HG03108 (cell line): ENCODE measurements around the gene C1QL3.

Experiments used
- ATAC-seq: cut with Tn5 transposase; IDR thresholded peaks from one replicate; pipeline ENCODE4 v1.9.1; 2021; ENCODE audit warnings: moderate library complexity; ENCODE audit not compliant: unreplicated experiment

C1QL3 gene

DNA sequence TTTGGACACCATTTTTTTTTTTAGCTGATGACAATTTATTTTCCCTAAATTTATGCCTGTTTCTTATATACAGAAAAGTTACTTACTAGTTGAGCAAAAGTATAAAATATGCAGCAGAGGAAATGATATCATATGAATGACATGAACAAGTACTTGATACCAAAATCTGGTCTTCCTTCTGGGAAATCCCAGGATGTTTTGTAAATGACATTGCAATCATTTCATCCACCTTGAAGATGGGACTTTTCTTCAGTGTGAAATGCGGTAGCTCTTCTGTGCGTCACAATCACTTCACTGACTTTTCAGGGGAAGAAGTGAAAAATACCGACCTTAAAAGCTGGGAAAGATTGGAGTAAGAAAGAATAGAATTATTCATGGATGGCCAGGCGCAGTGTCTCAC lies 23.8 kb downstream of the C1QL3 start:
- no peak for ATAC-seq

DNA sequence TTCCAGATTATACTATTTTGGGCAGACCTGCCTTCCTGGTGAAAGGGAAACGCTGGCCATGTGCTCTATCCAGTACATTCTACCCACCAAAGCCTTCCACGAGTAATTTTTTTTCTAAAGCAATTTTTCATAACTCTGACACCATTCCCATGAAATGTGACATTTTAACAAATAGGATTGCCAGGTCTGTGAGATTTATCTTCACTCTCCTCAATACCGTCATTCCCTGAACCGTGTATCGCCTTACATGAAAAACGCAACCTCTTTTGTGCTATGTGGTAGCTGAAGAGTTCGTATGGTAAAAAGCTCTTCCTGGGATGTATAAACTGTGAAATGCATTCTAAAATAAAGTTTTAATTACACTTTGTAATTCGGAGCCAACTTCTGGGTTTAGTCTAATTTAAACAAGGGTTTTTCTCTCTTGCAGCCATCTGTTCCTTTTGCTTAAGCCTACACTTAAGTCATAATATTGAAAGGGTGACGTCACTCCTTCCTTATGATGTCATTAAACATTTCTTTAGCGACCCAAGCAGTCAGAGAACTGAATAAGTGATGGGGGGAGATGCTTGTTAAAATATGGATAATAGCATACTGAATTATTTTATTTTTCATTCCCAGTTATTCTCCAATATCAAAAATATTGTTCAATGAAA lies 27.7 kb downstream of the C1QL3 start:
- ATAC-seq, result no peak

DNA sequence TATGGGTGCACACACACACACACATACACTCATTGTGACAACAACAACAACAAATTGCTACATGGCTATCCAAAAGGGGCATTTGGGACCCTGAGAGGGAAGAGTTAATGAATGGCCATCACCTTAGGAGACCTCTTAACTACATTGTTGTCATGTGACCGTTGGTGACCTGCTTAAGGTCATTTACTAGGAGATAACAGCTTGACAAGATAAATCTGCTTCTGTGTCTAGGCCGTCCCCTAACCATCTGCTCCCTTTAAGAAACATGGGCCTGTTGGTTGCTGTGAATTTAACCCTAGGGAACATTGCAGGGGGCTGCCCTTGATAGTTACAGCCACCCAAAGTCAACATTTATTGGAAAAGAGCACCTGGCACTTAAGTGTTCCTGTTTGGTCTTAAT lies 29.7 kb downstream of the C1QL3 start:
- no peak for ATAC-seq

DNA sequence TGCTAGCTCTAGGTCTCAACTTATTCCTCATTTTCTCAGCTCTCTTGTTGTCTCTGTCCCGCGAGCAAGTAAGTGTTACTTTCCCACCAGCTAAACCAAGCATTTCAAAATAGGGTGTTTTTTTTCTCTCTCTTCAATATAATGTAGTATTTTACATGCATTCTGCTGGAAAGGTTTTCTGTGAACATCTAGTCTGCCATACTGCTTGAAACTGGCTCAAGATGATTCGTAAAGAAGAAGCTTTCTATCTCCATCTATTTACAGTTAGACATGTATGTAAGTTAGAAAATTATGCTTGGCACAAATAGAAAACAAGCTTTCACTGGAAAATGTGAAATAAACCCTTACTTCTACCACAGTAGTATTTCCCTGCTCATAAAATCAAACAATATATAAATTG lies 31.2 kb downstream of the C1QL3 start:
- no peak for ATAC-seq

DNA sequence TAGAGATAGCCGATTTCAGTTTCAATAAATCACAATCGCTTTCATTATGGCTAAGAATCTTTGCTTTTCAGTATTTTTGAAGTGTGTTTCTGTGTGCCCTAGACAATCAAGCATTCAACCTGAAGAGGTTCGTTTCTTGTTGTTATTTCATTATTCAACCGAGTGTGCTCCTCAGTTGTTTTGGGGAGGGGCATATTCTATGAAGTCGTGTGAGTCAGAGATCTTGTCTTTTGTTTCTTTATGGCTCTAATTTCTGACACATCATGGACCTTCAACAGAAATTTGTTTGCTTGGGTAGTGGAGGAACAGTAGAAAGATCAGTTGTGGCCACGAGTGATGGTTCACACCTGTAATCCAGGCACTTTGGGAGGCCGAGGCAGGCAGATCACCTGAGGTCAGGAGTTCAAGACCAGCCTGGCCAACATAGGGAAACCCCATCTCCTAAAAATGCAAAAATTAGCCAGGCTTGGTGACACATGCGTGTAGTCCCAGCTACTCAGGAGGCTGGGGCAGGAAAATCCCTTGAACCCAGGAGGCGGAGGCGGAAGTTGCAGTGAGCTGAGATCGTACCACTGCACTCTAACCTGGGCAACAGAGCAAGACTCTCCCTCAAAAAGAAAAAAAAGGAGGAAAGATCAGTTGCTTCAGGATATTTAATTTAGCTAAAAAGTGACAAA lies 38.3 kb downstream of the C1QL3 start:
- ATAC-seq, result no peak

DNA sequence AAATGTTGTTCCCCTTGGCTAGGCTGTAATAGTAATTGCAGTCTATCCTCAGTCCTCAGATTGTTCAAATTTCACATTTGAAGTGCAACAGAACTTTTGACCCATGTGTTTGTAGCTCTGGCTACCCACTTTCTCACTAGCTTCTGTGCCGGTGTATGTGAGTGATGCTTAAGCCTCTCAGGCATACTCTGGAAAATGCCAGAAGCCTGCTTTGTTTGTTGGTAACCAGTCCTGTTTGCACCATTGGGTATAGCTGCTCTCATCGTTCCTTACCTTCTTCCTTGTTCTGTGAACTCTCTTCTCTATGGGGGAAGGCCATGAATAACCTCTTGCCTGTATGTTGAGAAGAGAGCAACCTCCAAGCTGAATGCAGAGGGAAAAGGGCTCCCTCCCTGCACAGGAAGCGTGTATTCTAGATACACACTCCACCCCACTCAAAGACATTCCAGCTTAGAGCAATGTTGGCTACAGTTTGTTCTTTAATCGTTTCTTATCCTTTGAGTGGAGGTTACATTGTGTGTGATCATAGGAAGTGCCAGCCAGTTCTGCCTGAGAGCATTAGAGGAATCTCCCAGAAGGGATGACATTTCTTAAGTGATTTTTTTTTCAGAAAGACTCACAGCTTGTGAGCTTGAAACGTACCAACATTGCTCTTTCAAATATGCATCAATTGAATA lies 40.5 kb downstream of the C1QL3 start:
- no peak for ATAC-seq

DNA sequence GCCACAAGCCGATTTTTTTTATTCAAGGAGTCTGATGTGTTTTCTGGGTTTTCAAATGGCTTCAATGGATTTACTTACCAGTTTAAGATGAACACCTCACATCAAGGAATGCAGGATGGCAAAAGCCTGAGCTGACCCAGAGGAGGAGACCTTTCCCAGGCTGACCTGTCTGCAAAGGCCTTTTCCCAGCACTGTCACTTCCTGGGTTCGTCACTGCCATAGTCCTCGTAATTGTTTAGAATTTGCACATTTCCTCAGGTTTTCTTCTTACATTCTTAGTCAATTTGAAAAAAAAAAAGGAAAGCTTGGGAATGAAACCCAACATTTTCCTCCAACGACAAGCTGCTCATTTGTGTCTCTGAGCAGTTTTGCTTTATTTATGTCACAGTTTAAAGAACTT lies 42.9 kb downstream of the C1QL3 start:
- no peak for ATAC-seq

DNA sequence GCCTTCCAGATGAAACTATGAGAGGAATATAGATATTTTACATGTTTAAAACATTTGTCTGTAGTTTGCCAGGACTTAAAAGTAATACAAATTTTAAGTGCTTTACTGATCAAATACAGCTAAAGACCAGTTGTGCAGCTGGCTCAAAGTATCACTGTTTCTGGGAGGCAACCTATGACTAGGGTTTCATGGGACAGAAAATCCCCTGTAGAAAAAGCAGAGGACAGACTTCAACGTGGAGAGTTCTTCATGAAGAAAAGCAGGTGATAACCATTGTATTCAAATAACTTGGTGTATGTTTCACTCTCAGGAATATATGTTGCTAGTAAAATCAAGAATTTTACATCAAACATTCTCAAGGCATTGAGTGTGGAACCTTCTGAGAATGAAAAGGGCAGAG lies 43.9 kb downstream of the C1QL3 start:
- no peak for ATAC-seq

DNA sequence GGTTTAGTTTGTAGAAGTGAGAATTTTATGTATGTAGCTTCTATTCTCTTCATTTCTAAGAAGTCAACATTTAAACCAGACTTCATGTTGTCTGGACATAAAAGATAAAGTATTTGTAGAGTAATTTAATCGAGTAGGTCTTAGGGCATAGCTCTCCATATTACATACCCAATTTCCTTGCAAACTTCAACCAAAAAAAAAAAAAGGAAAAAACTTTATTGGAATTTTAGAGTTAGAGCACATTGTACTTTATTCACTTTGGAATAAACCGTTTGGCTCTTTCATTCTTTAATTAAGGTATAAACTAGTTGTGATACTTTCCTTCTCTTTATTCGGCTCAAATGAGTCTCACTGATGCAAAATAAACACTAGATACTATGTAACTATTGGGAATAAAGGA lies 48.9 kb downstream of the C1QL3 start:
- no peak for ATAC-seq

DNA sequence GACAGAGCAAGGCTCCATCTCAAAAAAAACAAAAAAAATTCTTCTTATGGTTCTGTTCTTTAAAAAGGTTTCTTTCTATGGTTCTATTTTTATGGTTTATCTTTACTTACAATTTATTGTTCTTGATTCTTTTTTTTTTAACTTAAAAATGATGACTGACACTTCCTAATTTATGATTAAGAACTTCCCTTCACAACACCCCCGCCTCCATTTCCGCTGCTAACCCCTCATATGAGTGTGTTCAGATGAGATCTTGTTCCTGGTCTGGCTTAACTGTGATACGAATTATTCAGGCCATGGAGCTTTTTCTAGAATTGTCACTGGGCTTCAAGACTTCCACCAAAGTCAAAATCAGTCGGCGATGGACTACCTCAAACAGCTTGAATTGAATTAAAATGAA lies 50.9 kb downstream of the C1QL3 start:
- ATAC-seq, result no peak

DNA sequence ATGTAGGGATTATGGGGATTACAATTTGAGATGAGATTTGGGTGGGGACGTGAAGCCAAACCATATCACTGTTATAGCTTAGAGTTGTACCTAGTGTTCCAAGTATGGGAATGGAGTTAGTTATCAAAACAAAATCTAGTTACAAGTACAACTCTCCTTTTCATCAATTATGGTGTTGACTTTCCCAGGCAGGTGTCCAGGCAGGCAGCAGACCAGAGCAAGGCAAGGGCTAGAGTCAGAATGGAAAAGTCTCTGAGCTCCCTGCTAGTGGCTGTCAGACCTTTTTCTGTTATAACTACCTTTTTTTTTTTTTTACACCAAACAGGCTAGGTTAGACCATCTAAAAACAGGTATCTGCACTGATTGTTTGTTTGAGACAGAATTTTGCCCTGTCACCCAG lies 55.7 kb downstream of the C1QL3 start:
- ATAC-seq, result no peak
